B cell (primary cell): ENCODE results near the gene AAMP. TPM values are rescaled to one million over a fixed set of nuclear protein-coding genes. Genes with fewer than 3 reads are reported as not detected.
A peak's percentile ranks its signal among the peaks of the same experiment; 100 is the strongest.

ENCODE experiments used
- ATAC-seq: fragments of 200-7000 bp; cut with Tn5 transposase; one replicate; pipeline ENCODE4 v1.10.0; 2021; ENCODE audit warnings: low read depth, mild to moderate bottlenecking, moderate number of reproducible peaks, moderate library complexity
- CTCF ChIA-PET: fragments of 350-600 bp; sonication (Branson Sonifier 250); formaldehyde crosslinking; loops from one replicate; lab custom pipeline; 2021; ENCODE audit warnings: antibody characterized with exemption, inconsistent platforms; lab: Charles Lee
- POLR2A ChIA-PET: fragments of 350-600 bp; sonication (Branson Sonifier 250); formaldehyde crosslinking; loops from one replicate; lab custom pipeline; 2021; ENCODE audit warnings: antibody characterized with exemption; lab: Charles Lee
- DNase-seq: peaks from one replicate; pipeline ENCODE4 v3.0.0; 2013
- H2AFZ ChIP-seq: 2 replicates; pipeline ENCODE4 v1.6.1; 2012; ENCODE audit warnings: mild to moderate bottlenecking, low read depth, low read length; ENCODE audit not compliant: insufficient read depth, poor library complexity, severe bottlenecking
- H3K27ac ChIP-seq, 2 donors: 1 replicate in 1 of 2; 2 replicates in 1 of 2; pipeline ENCODE4 v1.5.1; 2012 to 2013; ENCODE audit warnings: low read length in 2 of 2, mild to moderate bottlenecking in 2 of 2, moderate library complexity in 1 of 2
- H3K27me3 ChIP-seq, 4 experiments: fragments of 200-600 bp in 1 of 4; sonication (generic) in 1 of 4; replicated peaks in 1 of 4; 1 replicate in 2 of 4; 2 replicates in 2 of 4; pipeline versions ENCODE4 v1.6.1 to v1.7.0; 2013 to 2016; ENCODE audit warnings: low read length in 3 of 4, mild to moderate bottlenecking in 2 of 4, mixed read lengths in 1 of 4, moderate library complexity in 1 of 4; ENCODE audit not compliant: insufficient read depth in 4 of 4, control insufficient read depth in 3 of 4; ENCODE audit errors: control extremely low read depth in 1 of 4
- H3K36me3 ChIP-seq, 2 experiments: replicated peaks in 1 of 2; 1 replicate in 1 of 2; 2 replicates in 1 of 2; pipeline versions ENCODE4 v1.6.1 to v1.7.1; 2013; ENCODE audit warnings: low read length in 1 of 2; ENCODE audit not compliant: insufficient read depth in 2 of 2, control insufficient read depth in 1 of 2; ENCODE audit errors: control extremely low read depth in 1 of 2, extremely low read depth in 1 of 2
- H3K4me1 ChIP-seq, 2 donors: fragments of 200-600 bp in 1 of 2; sonication (generic) in 1 of 2; 1 replicate in 1 of 2; 2 replicates in 1 of 2; pipeline versions ENCODE4 v1.5.1 to v1.6.1; 2013 to 2017; ENCODE audit warnings: low read length in 2 of 2; ENCODE audit not compliant: control insufficient read depth in 2 of 2, insufficient read depth in 2 of 2
- H3K4me2 ChIP-seq: replicated peaks from 2 replicates; pipeline ENCODE3; 2012; ENCODE audit warnings: mild to moderate bottlenecking, low read depth, low read length; ENCODE audit not compliant: poor library complexity, severe bottlenecking
- H3K4me3 ChIP-seq, 5 experiments: fragments of 200-600 bp in 1 of 5; sonication (generic) in 1 of 5; 1 replicate in 3 of 5; 2 replicates in 2 of 5; pipeline versions ENCODE4 v1.5.1 to v1.7.0; 2011 to 2016; ENCODE audit warnings: low read length in 4 of 5, mild to moderate bottlenecking in 4 of 5, low read depth in 2 of 5, control low read depth in 1 of 5, moderate library complexity in 1 of 5; ENCODE audit not compliant: insufficient read depth in 1 of 5; ENCODE audit errors: control extremely low read depth in 1 of 5, extremely low read depth in 1 of 5
- H3K79me2 ChIP-seq: fragments of 200-600 bp; sonication (generic); one replicate; pipeline ENCODE4 v1.6.0; 2016; ENCODE audit warnings: low read length; ENCODE audit not compliant: control insufficient read depth, insufficient read depth
- H3K9ac ChIP-seq: fragments of 200-600 bp; sonication (generic); 2 replicates; pipeline ENCODE4 v1.6.1; 2017; ENCODE audit warnings: mild to moderate bottlenecking, low read length, moderate library complexity
- H3K9me3 ChIP-seq, 3 donors: one replicate each; pipeline versions ENCODE4 v1.6.1 to v1.7.1; 2013; ENCODE audit warnings: low read length in 2 of 3; ENCODE audit not compliant: control insufficient read depth in 2 of 3, insufficient read depth in 1 of 3; ENCODE audit errors: control extremely low read depth in 1 of 3
- H4K20me1 ChIP-seq: 2 replicates; pipeline ENCODE4 v1.6.0; 2012; ENCODE audit warnings: mild to moderate bottlenecking, low read length; ENCODE audit not compliant: insufficient read depth, control insufficient read depth, poor library complexity, severe bottlenecking
- H3K27ac Mint-ChIP-seq: one replicate; pipeline ENCODE4 v1.8.0; 2021; ENCODE audit warnings: mixed read lengths
- H3K27me3 Mint-ChIP-seq: one replicate; pipeline ENCODE4 v1.8.0; 2021; ENCODE audit warnings: mixed read lengths
- H3K4me1 Mint-ChIP-seq: one replicate; pipeline ENCODE4 v1.8.0; 2021; ENCODE audit warnings: mixed read lengths
- H3K4me3 Mint-ChIP-seq: one replicate; pipeline ENCODE4 v1.8.0; 2021; ENCODE audit warnings: mixed read lengths
- H3K9me3 Mint-ChIP-seq: one replicate; pipeline ENCODE4 v1.8.0; 2022; ENCODE audit warnings: mixed read lengths; ENCODE audit not compliant: insufficient read depth
- EZH2 ChIP-seq: IDR thresholded peaks from 2 replicates; pipeline ENCODE4 v1.6.1; 2012; ENCODE audit warnings: borderline replicate concordance, low read depth, mild to moderate bottlenecking, moderate library complexity, low read length; ENCODE audit not compliant: insufficient read depth, poor library complexity, severe bottlenecking
- WGBS: methylation state at CpG from one replicate; pipeline ENCODE4 v1.1.5; 2013; ENCODE audit warnings: missing lambda C conversion rate; ENCODE audit not compliant: insufficient coverage; 5-methylcytosine and 5-hydroxymethylcytosine counted together
- intact Hi-C: fragments of 100-400 bp; cut with micrococcal nuclease; formaldehyde crosslinking; loops from one replicate; pipeline ENCODE4 v1.10.0; 2022
- polyA plus RNA-seq: library from polyadenylated mRNA; depleted of rRNA; stranded (reverse); fragments of >200 nt; gene quantifications from 2 replicates; pipeline ENCODE4 v1.2.3, GENCODE V29; 2012
- total RNA-seq, 2 donors: library from RNA; stranded (reverse); fragments of 120-200 nt in 1 of 2; gene quantifications; 1 replicate in 1 of 2; 2 replicates in 1 of 2; pipeline versions ENCODE4 v1.2.3 to v1.2.4, GENCODE V29; 2013 to 2022
- TF ChIP-seq, protein P1 (sequence below): fragments of 200-600 bp; IDR thresholded peaks from one replicate; pipeline ENCODE4 v1.8.0; 2022; ENCODE audit warnings: antibody characterized with exemption, mild to moderate bottlenecking

Gene AAMP
- total and polyA plus RNA-seq, 2 donors (not counting 1 experiment from before 2014, with no cell fraction given) = 56.4 to 65.7 TPM

DNA sequence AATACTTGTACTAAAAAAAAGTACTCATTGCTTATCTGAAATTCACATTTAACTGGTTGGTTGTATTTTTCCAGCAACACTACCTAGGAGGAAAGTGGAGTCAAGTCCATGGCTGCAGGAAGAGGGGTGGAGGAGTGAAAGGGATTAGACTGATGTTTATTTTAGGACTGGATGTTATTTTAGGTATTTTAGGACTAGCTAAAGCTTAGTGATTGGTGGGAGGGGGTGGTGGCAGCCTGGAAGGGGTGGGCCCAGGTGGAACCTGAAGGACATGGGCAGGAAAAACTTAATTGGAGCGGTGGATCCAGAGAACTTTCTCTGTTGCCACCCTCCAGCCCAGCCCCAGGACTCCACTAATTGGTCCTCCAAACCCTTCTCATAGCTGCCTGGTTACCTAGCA lies 26.3 kb upstream of the AAMP start:
- Histone ChIP-seq H3K9ac (no peak overlapping the region), H3K27ac (no peak overlapping the region), H3K4me3 (no peak overlapping the region), H2AFZ (no peak overlapping the region), H4K20me1 (no peaks in the 10 kb centered on the region), H3K4me2 (no peak overlapping the region), H3K4me1 (peaks cover 26 to 35% of the 10 kb centered on the region in 2 donors), H3K9me3 (no peaks in the 10 kb centered on the region), H3K27me3 (no peaks in the 10 kb centered on the region), H3K79me2 (peaks cover 33% of the 10 kb centered on the region), H3K36me3 (no peaks in the 10 kb centered on the region)
- Mint-ChIP-seq H3K4me3 (no peak overlapping the region), H3K27me3 (no peaks in the 10 kb centered on the region), H3K27ac (no peak overlapping the region), H3K9me3 (no peaks in the 10 kb centered on the region), H3K4me1 (peaks cover 31% of the 10 kb centered on the region)
- peak; percentile 1 for DNase-seq
- WGBS = 89% methylated on average over 1 of the region's 1 CpG
- ChIA-PET CTCF (interaction anchor here (0.9 to 15.5 kb wide), 6 partner anchors 9 to 101 kb away, joined by 3 to 331 read pairs (median 8); partner anchors contain the start of genes AAMP, CATIP and PNKD), POLR2A (interaction anchor here (2.6 kb wide), 1 partner anchor 10 kb away, joined by 6 read pairs; no protein-coding TSS in a partner anchor)
- intact Hi-C loops = no loop called here
- ATAC-seq = no peak
- TF ChIP-seq, protein P1, sequence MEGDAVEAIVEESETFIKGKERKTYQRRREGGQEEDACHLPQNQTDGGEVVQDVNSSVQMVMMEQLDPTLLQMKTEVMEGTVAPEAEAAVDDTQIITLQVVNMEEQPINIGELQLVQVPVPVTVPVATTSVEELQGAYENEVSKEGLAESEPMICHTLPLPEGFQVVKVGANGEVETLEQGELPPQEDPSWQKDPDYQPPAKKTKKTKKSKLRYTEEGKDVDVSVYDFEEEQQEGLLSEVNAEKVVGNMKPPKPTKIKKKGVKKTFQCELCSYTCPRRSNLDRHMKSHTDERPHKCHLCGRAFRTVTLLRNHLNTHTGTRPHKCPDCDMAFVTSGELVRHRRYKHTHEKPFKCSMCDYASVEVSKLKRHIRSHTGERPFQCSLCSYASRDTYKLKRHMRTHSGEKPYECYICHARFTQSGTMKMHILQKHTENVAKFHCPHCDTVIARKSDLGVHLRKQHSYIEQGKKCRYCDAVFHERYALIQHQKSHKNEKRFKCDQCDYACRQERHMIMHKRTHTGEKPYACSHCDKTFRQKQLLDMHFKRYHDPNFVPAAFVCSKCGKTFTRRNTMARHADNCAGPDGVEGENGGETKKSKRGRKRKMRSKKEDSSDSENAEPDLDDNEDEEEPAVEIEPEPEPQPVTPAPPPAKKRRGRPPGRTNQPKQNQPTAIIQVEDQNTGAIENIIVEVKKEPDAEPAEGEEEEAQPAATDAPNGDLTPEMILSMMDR = no peak
- TF ChIP-seq EZH2 = no peak

- Histone ChIP-seq H4K20me1 (no peaks in the 10 kb centered on the region), H3K4me3 (no peak overlapping the region), H3K79me2 (peaks cover 43% of the 10 kb centered on the region), H3K36me3 (no peaks in the 10 kb centered on the region), H3K9ac (no peak overlapping the region), H3K27ac (no peak overlapping the region), H3K4me1 (peaks cover 34 to 45% of the 10 kb centered on the region in 2 donors), H3K9me3 (no peaks in the 10 kb centered on the region), H2AFZ (no peak overlapping the region), H3K4me2 (no peak overlapping the region), H3K27me3 (no peaks in the 10 kb centered on the region)
- no peak for ATAC-seq
- 96% methylated on average over 7 of the region's 7 CpGs for WGBS
- Mint-ChIP-seq H3K4me3 (no peak overlapping the region), H3K27ac (no peak overlapping the region), H3K9me3 (no peaks in the 10 kb centered on the region), H3K4me1 (peaks cover 41% of the 10 kb centered on the region), H3K27me3 (no peaks in the 10 kb centered on the region)
- TF ChIP-seq, protein P1 = no peak
- no peak for TF ChIP-seq EZH2
- ChIA-PET POLR2A (interaction anchor here (0.6 to 2.6 kb wide), 3 partner anchors 9 to 322 kb away, joined by 3 to 8 read pairs (median 6); partner anchors contain the start of gene CTDSP1), CTCF (interaction anchor here (0.6 to 15.5 kb wide), 6 partner anchors 8 to 102 kb away, joined by 4 to 331 read pairs (median 8); partner anchors contain the start of genes AAMP, CATIP and PNKD)
- intact Hi-C loops = no loop called here
- DNase-seq = peak; percentile 3
These were observed 25.1 kb upstream of the AAMP start for GRCh38 chr2:218295029-218295428.
